Measurements from ENCODE around the gene OR52W1.

OR52W1 gene

DNA sequence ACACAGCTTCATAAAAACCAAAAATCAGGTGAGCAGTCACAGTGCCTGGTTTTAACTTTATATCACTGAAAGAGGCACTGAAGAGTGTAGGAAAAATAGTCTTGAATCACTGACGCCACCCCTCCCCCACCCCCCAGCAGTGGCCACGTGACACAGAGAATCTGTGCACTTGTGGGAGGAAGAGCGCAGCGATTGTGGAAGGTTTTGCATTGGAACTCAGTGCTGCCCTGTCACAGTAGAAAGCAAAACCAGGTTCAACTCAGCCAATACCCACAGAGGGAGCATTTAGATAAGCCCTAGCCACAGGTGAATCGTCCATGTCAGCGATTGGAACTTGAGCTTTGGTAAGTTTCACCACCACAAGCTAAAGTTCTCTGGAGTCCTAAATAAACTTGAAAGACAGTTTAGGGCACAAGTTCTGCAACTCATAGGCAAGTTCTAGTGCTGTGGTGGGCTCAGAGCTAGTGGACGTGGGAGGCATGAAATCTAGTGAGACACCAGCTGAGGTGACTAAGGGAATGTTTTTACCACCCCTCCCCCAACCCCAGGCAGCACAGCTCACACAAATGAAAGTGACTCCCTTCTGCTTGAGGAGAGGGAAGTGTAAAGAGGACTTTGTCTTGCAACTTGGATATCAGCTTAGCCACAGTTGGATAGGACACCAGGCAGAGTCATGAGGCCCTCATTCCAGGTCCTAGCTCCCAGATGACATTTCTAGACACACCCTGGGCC, 42.2 kb upstream of the OR52W1 start:
- no peaks in the 10 kb centered on the region for H3K27me3 ChIP-seq (ENCODE audit: low read length)
- no peak overlapping the region for H3K4me3 ChIP-seq (ENCODE audit: insufficient read depth, low read length, poor library complexity, severe bottlenecking)
- H2AFZ ChIP-seq (ENCODE audit: low read depth, low read length, severe bottlenecking) = no peak overlapping the region
- TF ChIP-seq EZH2phosphoT487 (conservative IDR thresholded peaks at IDR 0.05; ENCODE audit: low read length) = no peak
- TF ChIP-seq, protein P1, sequence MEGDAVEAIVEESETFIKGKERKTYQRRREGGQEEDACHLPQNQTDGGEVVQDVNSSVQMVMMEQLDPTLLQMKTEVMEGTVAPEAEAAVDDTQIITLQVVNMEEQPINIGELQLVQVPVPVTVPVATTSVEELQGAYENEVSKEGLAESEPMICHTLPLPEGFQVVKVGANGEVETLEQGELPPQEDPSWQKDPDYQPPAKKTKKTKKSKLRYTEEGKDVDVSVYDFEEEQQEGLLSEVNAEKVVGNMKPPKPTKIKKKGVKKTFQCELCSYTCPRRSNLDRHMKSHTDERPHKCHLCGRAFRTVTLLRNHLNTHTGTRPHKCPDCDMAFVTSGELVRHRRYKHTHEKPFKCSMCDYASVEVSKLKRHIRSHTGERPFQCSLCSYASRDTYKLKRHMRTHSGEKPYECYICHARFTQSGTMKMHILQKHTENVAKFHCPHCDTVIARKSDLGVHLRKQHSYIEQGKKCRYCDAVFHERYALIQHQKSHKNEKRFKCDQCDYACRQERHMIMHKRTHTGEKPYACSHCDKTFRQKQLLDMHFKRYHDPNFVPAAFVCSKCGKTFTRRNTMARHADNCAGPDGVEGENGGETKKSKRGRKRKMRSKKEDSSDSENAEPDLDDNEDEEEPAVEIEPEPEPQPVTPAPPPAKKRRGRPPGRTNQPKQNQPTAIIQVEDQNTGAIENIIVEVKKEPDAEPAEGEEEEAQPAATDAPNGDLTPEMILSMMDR (IDR thresholded peaks at IDR 0.05; ENCODE audit: insufficient read depth, low read length, poor library complexity, severe bottlenecking) = no peak
- H3K9ac ChIP-seq (ENCODE audit: low read length) = no peak overlapping the region
- H3K79me2 ChIP-seq (ENCODE audit: insufficient read depth, low read length) = no peaks in the 10 kb centered on the region
- no peaks in the 10 kb centered on the region for H3K36me3 ChIP-seq (ENCODE audit: low read length)
- no peaks in the 10 kb centered on the region for H3F3A ChIP-seq (ENCODE audit: insufficient read depth)
- no peak overlapping the region for H3K27ac ChIP-seq (ENCODE audit: low read depth, low read length)
- H4K20me1 ChIP-seq (ENCODE audit: low read depth, low read length) = no peaks in the 10 kb centered on the region
- no peaks in the 10 kb centered on the region for H3K9me2 ChIP-seq (replicated peaks; ENCODE audit: insufficient read depth, low read length)
- H3K4me2 ChIP-seq (ENCODE audit: low read depth, low read length, poor library complexity, severe bottlenecking) = no peak overlapping the region
- H3K9me3 ChIP-seq (ENCODE audit: insufficient read depth, low read length) = no peaks in the 10 kb centered on the region

GRCh38 chr11:6170226-6170625, 28.8 kb upstream of the OR52W1 start, which contains the start of gene OR52B2:
Gene OR52B2 (minus strand): TSS chr11:6170326. CDS start chr11:6170326, 0 bp downstream.
- Histone ChIP-seq H3K79me2 (ENCODE audit: insufficient read depth, low read length) (no peaks in the 10 kb centered on the region), H3K27me3 (ENCODE audit: low read length) (no peaks in the 10 kb centered on the region), H3F3A (ENCODE audit: insufficient read depth) (no peaks in the 10 kb centered on the region), H4K20me1 (ENCODE audit: low read depth, low read length) (no peaks in the 10 kb centered on the region), H3K36me3 (ENCODE audit: low read length) (no peaks in the 10 kb centered on the region), H3K27ac (ENCODE audit: low read depth, low read length) (no peak within 1 kb of the TSS), H3K9ac (ENCODE audit: low read length) (no peak within 1 kb of the TSS), H2AFZ (ENCODE audit: low read depth, low read length, severe bottlenecking) (no peak within 1 kb of the TSS), H3K9me2 (replicated peaks; ENCODE audit: insufficient read depth, low read length) (no peaks in the 10 kb centered on the region; the same call in 1 of the 2 replicates), H3K9me3 (ENCODE audit: insufficient read depth, low read length) (no peaks in the 10 kb centered on the region), H3K4me2 (ENCODE audit: low read depth, low read length, poor library complexity, severe bottlenecking) (no peak within 1 kb of the TSS), H3K4me3 (ENCODE audit: insufficient read depth, low read length, poor library complexity, severe bottlenecking) (no peak within 1 kb of the TSS)
- TF ChIP-seq EZH2phosphoT487 (conservative IDR thresholded peaks at IDR 0.05; ENCODE audit: low read length) = no peak
- TF ChIP-seq, protein P1 (IDR thresholded peaks at IDR 0.05; ENCODE audit: insufficient read depth, low read length, poor library complexity, severe bottlenecking) = no peak

DNA sequence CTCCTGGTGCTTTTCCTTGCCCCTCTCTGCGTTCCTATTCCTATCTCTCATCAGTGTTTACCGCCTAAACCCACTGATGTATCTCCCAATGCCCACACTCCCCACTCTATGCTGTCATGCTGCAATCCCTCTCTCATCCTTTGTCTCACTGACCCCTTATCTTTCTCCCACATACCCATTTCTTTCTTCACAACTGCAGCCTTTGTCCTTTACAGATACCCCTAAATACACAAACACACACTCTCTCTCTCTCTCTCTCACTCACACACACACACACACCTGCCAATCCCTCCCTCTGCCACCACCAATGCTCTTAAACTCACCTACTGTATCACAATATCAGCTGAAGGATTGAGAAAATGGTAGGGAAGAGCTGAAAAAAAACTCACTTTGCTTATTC, 23.6 kb upstream of the OR52W1 start:
- Histone ChIP-seq H3K4me3 (ENCODE audit: insufficient read depth, low read length, poor library complexity, severe bottlenecking) (no peak overlapping the region), H3K36me3 (ENCODE audit: low read length) (no peaks in the 10 kb centered on the region), H3K9ac (ENCODE audit: low read length) (no peak overlapping the region), H3K9me2 (replicated peaks; ENCODE audit: insufficient read depth, low read length) (no peaks in the 10 kb centered on the region), H3K79me2 (ENCODE audit: insufficient read depth, low read length) (no peaks in the 10 kb centered on the region), H4K20me1 (ENCODE audit: low read depth, low read length) (no peaks in the 10 kb centered on the region), H3K9me3 (ENCODE audit: insufficient read depth, low read length) (no peaks in the 10 kb centered on the region), H3K4me2 (ENCODE audit: low read depth, low read length, poor library complexity, severe bottlenecking) (no peak overlapping the region), H3F3A (ENCODE audit: insufficient read depth) (no peaks in the 10 kb centered on the region), H3K27me3 (ENCODE audit: low read length) (no peaks in the 10 kb centered on the region), H2AFZ (ENCODE audit: low read depth, low read length, severe bottlenecking) (no peak overlapping the region), H3K27ac (ENCODE audit: low read depth, low read length) (no peak overlapping the region)
- TF ChIP-seq, protein P1 (IDR thresholded peaks at IDR 0.05; ENCODE audit: insufficient read depth, low read length, poor library complexity, severe bottlenecking) = no peak
- TF ChIP-seq EZH2phosphoT487 (conservative IDR thresholded peaks at IDR 0.05; ENCODE audit: low read length) = no peak
